ENCODE results near the gene SLIT3.

DNA sequence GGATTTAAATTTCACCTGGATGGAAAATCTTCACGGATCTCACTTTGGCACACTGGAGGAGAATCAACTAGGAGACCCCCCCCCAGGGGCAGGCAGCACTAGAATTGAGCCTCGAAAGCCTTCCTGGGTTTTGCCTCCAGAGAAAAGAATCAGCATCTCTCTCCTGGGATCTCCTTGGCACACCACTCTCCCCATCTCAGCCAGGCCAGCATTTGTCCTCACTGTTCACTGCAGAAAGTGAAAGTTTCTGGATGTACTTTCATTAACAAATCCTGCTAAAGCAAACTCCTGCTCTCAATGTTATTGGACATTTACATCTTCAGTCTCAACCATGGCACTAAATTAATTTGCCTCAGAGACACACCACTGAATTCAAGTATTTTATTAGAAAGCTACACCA is 312.2 kb downstream of the SLIT3 start:
- no peak for TF ChIP-seq POLR2A (IDR thresholded peaks at IDR 0.05)
- TF ChIP-seq, protein P1, sequence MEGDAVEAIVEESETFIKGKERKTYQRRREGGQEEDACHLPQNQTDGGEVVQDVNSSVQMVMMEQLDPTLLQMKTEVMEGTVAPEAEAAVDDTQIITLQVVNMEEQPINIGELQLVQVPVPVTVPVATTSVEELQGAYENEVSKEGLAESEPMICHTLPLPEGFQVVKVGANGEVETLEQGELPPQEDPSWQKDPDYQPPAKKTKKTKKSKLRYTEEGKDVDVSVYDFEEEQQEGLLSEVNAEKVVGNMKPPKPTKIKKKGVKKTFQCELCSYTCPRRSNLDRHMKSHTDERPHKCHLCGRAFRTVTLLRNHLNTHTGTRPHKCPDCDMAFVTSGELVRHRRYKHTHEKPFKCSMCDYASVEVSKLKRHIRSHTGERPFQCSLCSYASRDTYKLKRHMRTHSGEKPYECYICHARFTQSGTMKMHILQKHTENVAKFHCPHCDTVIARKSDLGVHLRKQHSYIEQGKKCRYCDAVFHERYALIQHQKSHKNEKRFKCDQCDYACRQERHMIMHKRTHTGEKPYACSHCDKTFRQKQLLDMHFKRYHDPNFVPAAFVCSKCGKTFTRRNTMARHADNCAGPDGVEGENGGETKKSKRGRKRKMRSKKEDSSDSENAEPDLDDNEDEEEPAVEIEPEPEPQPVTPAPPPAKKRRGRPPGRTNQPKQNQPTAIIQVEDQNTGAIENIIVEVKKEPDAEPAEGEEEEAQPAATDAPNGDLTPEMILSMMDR (IDR thresholded peaks at IDR 0.05) = no peak
- no peak for TF ChIP-seq POLR2AphosphoS5 (IDR thresholded peaks at IDR 0.05)
- no peak for TF ChIP-seq EP300 (IDR thresholded peaks at IDR 0.05)

All from suprapubic skin (tissue), 4 donors.